KMS-11 (cell line): Measurements from ENCODE around the gene FLNC.

ENCODE experiments used
- H2AFZ ChIP-seq: fragments of 200-600 bp; sonication (generic); 2 replicates; pipeline ENCODE4 v1.6.1; 2016; ENCODE audit warnings: antibody characterized with exemption, mixed run types, low read depth
- H3K27ac ChIP-seq: fragments of 200-600 bp; sonication (generic); 2 replicates; pipeline ENCODE4 v1.6.1; 2016; ENCODE audit warnings: mild to moderate bottlenecking, mixed run types
- H3K27me3 ChIP-seq: fragments of 200-600 bp; sonication (generic); 2 replicates; pipeline ENCODE4 v1.6.1; 2017; ENCODE audit warnings: mild to moderate bottlenecking, low read depth, mixed run types, moderate library complexity; ENCODE audit not compliant: insufficient read depth
- H3K36me3 ChIP-seq: fragments of 200-600 bp; sonication (generic); 2 replicates; pipeline ENCODE4 v1.6.1; 2017; ENCODE audit warnings: mild to moderate bottlenecking, mixed run types; ENCODE audit not compliant: insufficient read depth
- H3K4me1 ChIP-seq: fragments of 200-600 bp; sonication (generic); 2 replicates; pipeline ENCODE4 v1.6.1; 2016; ENCODE audit warnings: mild to moderate bottlenecking, low read depth, mixed run types; ENCODE audit not compliant: poor library complexity, severe bottlenecking
- H3K4me2 ChIP-seq: fragments of 200-600 bp; sonication (generic); 2 replicates; pipeline ENCODE4 v1.7.0; 2016; ENCODE audit warnings: mild to moderate bottlenecking, mixed run types
- H3K4me3 ChIP-seq: fragments of 200-600 bp; sonication (generic); IDR thresholded peaks from 2 replicates; pipeline ENCODE4 v1.6.1; 2017; ENCODE audit warnings: low read depth, low read length, mixed read lengths; ENCODE audit not compliant: insufficient read depth
- H3K79me2 ChIP-seq: fragments of 200-600 bp; sonication (generic); 2 replicates; pipeline ENCODE4 v1.6.1; 2016; ENCODE audit warnings: low read depth, mixed run types; ENCODE audit not compliant: insufficient read depth
- H3K9ac ChIP-seq: fragments of 200-600 bp; sonication (generic); 2 replicates; pipeline ENCODE4 v1.6.1; 2016; ENCODE audit warnings: mild to moderate bottlenecking, mixed run types
- H4K20me1 ChIP-seq: fragments of 200-600 bp; sonication (generic); 2 replicates; pipeline ENCODE4 v1.6.1; 2016; ENCODE audit warnings: mild to moderate bottlenecking, mixed run types; ENCODE audit not compliant: insufficient read depth
- TF ChIP-seq, protein P1 (sequence below): fragments of 200-600 bp; sonication (generic); conservative IDR thresholded peaks from 2 replicates; pipeline ENCODE4 v1.6.1; 2017; ENCODE audit warnings: low read depth, mild to moderate bottlenecking, antibody characterized with exemption, low read length, moderate library complexity, mixed read lengths

The FLNC gene

DNA sequence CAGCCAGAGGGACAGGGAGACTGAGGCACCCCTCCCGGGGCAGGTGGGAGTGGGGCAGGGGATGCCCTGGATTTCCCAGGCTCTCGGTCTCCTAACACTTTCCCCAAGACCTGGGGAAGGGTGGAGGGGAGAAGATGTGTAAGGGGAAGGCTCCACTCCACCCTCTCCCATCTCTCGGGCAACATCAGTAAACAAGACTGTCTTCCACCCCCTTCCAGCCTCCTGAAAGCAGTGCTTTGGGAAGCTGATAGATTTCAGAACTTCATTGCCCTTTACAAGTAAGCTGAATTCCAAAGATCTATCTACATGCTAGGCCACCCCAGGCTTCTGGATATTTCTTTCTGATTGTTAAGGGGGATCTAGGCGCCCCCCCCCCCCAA lies 3.7 kb downstream of the FLNC start:
- Histone ChIP-seq H4K20me1 (no peaks in the 10 kb centered on the region), H3K4me3 (no peak overlapping the region), H3K4me1 (no peaks in the 10 kb centered on the region), H3K9ac (no peak overlapping the region), H3K36me3 (no peaks in the 10 kb centered on the region), H3K79me2 (no peaks in the 10 kb centered on the region), H3K27me3 (peaks cover 28% of the 10 kb centered on the region), H3K27ac (no peak overlapping the region), H2AFZ (no peak overlapping the region), H3K4me2 (no peak overlapping the region)
- TF ChIP-seq, protein P1, sequence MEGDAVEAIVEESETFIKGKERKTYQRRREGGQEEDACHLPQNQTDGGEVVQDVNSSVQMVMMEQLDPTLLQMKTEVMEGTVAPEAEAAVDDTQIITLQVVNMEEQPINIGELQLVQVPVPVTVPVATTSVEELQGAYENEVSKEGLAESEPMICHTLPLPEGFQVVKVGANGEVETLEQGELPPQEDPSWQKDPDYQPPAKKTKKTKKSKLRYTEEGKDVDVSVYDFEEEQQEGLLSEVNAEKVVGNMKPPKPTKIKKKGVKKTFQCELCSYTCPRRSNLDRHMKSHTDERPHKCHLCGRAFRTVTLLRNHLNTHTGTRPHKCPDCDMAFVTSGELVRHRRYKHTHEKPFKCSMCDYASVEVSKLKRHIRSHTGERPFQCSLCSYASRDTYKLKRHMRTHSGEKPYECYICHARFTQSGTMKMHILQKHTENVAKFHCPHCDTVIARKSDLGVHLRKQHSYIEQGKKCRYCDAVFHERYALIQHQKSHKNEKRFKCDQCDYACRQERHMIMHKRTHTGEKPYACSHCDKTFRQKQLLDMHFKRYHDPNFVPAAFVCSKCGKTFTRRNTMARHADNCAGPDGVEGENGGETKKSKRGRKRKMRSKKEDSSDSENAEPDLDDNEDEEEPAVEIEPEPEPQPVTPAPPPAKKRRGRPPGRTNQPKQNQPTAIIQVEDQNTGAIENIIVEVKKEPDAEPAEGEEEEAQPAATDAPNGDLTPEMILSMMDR: no peak

DNA sequence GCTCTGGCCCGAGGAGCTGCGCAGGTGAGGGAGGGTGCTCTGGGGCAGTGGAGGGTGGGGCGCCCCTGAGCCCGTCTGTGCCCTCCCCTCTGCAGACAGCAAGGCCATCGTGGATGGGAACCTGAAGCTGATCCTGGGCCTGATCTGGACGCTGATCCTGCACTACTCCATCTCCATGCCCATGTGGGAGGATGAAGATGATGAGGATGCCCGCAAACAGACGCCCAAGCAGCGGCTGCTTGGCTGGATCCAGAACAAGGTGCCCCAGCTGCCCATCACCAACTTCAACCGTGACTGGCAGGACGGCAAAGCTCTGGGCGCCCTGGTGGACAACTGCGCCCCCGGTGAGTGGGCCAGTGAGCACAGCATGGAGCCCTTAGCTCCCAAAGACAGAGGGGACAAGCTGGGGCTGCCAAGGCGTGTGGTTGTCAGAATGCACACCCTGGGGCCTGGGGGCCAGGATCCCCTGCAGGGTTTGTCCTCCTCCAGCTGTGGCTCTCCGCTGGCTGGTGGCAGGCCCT lies 5.1 kb downstream of the FLNC start:
- Histone ChIP-seq H3K79me2 (no peaks in the 10 kb centered on the region), H2AFZ (no peak overlapping the region), H3K9ac (no peak overlapping the region), H3K4me1 (no peaks in the 10 kb centered on the region), H3K4me2 (no peak overlapping the region), H3K27me3 (peaks cover 28% of the 10 kb centered on the region), H4K20me1 (no peaks in the 10 kb centered on the region), H3K36me3 (no peaks in the 10 kb centered on the region), H3K4me3 (no peak overlapping the region), H3K27ac (no peak overlapping the region)
- TF ChIP-seq, protein P1: no peak

DNA sequence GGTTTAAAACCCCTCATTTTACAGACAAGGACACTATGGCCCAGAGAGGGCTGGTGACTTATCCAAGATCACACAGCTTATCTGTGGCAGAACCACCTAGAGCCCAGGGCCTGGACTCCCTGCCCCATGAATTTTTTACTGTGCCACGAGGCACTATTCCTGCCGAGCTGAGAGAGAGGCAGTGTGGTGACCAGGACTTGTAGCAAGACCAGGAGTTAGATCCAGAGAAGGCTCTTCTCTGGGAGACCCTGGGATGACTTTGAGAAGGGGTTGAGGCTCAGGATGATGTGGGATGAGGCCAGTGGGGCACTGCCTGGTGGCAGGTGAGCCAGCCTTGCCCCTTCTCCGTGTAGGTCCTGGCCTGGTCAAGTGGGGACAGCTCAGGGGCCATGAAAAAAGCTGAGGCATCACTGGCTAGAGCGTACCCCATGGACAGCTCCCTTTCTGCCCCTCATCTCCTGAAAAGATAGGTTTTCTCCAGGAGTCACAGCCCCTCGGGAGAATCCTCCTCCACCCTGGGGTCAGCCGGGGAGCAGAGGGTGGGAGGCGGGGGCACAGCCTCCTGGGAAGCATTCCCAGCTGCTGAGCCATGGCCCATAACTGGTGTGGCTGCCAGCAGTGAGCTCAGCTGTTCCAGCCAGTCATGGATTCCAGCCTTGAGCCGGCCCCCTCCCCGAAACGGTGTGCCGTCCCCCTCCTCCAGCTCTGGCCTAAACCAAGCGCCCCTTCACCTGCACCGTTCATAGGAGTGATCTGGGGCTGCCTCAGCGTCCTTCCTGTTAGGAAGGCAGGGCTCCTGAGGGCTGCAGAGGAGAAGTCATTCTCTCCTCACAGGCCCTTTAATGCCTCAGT lies 5.8 kb downstream of the FLNC start:
- H4K20me1 ChIP-seq: no peaks in the 10 kb centered on the region
- H3K79me2 ChIP-seq: no peaks in the 10 kb centered on the region
- no peak overlapping the region for H3K4me2 ChIP-seq
- no peak overlapping the region for H3K9ac ChIP-seq
- peaks cover 23% of the 10 kb centered on the region for H3K27me3 ChIP-seq
- no peaks in the 10 kb centered on the region for H3K4me1 ChIP-seq
- TF ChIP-seq, protein P1: no peak
- H3K27ac ChIP-seq: no peak overlapping the region
- H3K4me3 ChIP-seq: no peak overlapping the region
- H3K36me3 ChIP-seq: no peaks in the 10 kb centered on the region
- H2AFZ ChIP-seq: no peak overlapping the region

DNA sequence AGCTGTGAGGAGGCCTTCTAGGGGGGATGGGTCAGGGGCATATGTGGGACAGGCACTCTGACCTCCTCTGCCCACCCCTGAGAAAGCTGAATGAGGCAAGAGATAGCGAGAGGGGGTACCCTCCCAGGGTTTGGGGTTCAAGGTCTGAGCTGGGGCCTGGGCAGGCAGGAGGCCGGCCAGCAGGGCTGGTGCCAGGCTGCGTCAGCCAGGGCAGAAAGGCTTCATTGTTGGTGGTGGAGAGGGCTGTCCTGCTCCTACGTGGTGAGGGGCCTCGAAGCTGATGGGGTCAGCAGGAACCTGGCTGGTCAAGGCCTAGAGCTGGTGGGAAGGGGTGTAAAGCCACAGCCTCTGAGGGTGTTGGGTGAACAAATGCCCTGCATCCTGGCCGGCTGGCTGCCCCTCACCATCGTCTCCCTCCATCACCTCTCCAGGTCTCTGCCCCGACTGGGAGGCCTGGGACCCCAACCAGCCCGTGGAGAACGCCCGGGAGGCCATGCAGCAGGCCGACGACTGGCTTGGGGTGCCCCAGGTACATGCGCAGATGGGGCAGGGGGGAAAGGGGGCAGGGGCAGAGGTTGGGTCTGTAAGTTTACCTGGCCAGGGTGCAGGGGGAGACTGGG lies 6.6 kb downstream of the FLNC start:
- Histone ChIP-seq H3K4me1 (peaks cover 2% of the 10 kb centered on the region), H4K20me1 (no peaks in the 10 kb centered on the region), H3K9ac (no peak overlapping the region), H3K4me3 (no peak overlapping the region), H3K36me3 (no peaks in the 10 kb centered on the region), H3K27me3 (peaks cover 18% of the 10 kb centered on the region; the same call in 1 of the 2 replicates), H3K4me2 (no peak overlapping the region), H2AFZ (no peak overlapping the region), H3K79me2 (no peaks in the 10 kb centered on the region), H3K27ac (no peak overlapping the region)
- TF ChIP-seq, protein P1: no peak
